Activated CD8-positive, alpha-beta memory T cell treated with anti-CD3 and anti-CD28 coated beads for 4 hours (primary cell): ENCODE results near the gene UQCR10.
"Not testable (repeated sequence)": the region's sequence is repeated elsewhere in the genome, so short reads cannot be mapped to it uniquely, and the experiment has no call there.

ENCODE experiments used
- DNase-seq, 2 donors: peaks; one replicate each; pipeline ENCODE4 v3.0.0-alpha.2; 2020; ENCODE audit warnings: low read depth in 2 of 2

UQCR10 gene

DNA sequence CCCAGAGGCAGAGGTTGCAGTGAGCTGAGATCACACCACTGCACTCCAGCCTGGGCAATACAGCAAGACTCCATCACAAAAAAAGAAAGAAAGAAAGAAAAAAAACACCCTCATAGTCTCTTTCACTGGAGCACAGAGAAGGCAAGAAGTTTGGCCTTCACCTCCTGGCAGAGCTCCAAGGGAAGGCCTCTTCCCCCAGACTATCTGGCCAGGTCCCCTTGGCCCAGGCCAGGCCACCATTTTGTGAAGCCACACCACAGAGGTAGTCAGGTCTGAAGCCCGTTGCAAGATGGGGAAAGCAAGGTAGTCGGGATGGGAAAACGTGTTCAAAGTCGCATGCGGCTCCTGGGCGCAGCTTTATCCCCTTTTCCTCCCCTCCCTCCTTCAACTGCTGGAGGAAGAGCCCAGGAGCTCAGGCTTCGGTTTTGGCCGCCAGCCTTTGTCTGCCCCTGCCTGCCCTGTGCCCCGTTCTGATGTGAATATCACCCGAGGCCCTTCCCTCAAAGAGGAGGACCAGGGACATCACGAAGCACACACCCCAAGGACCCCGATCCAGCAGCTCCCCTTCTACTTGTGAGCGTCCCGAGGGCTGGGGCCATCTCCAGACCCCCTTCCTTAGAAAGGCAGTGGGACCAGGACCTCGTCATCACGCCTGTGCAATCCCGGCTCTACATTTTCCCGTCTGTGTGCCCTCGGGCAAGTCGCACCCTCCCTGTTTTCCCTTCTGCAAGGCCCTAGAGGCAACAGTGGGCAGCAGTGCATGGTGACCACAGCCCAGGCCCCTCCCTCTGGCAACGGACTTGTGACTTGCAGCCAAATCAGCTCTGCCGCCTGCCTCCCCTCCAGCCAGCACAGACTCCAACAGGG is 29.7 kb upstream of the UQCR10 start:
- no peak for DNase-seq

DNA sequence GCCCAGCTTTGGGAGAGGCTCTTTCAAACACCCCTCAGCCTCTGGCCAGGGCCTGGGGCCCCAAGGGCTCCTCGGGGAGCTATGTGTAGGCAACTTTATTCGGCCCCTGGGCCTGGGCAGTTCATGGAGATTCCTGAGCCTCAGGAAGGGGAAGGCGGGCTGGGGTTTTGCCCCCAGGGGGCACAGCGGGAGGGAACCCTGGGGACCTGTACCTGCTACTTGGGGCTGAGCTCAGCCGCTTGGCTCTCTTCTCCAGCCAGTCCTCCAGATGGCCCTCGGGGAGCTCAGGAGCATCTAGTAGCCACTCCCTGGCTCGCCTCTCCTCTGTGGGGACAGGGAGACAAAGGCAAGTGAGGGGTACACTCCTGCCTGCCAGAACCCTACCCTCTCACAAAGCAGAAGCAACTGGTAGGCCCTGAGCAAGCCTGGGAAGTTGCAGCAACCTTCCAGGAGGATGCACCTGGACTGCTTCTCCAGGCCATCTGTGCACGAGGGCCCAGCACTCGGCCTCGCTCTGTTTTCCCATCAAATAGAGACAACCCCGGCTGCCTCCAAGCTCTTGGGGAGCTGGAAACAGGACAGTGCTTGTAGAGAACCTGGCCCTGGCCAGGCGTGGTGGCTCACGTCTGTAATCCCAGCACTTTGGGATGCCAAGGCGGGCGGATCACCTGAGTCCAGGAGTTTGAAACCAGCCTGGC is 28.9 kb upstream of the UQCR10 start:
- DNase-seq, result no peak

DNA sequence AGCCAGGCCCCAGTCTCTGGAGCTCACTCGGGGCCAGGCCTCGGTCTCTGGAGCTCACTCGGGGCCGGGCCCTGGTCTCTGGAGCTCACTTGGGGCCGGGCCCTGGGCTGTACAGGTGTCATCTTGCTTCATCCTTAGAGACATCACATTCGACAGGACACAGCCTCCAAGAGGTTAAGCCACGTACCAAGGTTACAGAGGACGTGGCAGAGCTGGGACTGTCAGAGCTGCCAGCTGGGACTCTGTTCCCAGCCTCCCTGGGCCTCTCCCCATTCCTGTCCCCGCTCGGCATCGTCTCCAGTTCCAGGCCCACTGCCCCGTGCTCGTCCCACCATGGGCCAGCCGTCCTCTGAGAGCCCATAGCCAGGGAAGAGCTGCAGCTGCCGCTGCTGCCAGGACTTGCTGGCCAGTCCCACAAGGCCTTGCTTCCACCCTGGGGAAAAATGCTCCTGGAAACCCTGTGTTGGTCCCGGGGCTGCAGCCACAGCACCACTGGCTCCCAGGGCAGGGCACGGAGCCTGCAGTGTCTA is 27.8 kb upstream of the UQCR10 start:
- no peak for DNase-seq

DNA sequence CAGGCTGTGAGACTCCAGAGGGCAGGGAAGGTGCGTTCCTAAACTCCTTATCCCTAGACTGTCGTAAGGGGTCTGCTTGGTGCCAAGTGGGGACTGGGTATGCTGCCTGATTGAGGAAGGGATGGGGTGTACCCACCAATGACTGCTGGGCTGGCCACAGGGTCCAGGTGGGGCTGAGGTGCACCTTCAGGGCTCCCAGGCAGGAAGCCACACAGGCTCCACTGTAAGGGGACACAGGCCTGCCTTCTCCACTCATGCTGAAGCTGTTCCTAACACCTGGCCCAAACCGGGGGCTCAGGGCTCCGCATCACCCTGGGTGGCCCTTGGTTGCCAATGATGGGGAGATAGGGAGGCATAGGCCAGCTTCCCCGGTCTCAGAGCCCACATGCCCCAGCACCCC is 27.0 kb upstream of the UQCR10 start:
- DNase-seq, result no peak

DNA sequence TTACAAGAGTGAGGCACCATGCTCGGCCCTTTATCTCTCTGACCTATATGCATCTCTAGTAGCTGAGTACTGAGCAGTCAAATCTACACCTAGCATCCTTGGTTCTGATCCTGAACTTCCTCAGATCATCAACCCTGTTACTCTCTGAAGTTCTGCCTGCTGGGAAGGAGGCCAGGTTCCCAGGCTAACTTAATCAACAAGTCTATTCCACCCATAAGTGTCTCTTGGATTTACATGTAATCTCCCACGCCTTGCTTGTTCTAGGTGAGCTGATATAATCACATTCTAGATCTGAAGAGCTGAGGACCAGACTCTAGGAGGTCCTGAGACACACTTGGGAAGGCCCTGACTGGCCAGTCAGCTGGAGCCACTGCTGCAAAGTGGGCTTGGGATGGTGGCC is 25.2 kb upstream of the UQCR10 start:
- no peak for DNase-seq

DNA sequence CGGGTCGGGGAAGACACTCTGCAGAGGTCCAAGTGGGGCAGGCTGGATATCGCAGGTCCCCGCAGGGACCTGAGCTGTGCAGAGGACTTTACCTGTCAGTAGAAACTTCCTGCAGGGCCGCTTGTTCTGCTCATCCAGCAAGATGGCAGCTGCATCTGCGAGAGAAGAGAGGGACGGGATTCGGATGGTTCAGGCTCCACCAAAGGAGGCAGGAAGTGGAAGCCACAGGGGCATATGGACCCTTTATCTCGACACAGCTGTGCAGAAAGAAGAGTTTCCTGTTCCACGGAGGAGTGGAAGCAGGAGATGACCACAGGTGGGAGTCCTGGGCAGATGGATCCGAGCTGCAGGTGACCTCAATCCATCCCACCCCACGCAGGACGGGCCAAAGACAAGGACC is 24.8 kb upstream of the UQCR10 start:
- DNase-seq, result no peak

DNA sequence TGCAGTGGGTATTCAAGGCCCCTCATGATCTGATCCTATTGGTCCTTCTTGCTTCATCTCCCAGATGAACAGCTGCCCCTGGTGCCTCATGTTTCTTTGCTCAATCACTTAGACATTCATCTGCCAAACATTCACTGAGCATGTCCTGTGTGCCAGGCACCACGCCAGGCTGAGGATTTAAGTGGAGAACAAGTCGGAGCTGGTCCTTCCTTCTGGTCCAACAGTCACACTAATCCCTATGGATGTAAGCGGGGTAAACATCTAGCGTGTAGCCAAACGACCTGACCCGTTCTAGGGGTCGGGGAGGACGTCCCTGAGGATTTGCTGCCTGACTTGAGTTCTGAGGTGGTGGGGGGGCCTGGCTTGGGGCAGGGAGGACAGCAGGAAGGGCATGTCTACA is 22.3 kb upstream of the UQCR10 start:
- no peak for DNase-seq

DNA sequence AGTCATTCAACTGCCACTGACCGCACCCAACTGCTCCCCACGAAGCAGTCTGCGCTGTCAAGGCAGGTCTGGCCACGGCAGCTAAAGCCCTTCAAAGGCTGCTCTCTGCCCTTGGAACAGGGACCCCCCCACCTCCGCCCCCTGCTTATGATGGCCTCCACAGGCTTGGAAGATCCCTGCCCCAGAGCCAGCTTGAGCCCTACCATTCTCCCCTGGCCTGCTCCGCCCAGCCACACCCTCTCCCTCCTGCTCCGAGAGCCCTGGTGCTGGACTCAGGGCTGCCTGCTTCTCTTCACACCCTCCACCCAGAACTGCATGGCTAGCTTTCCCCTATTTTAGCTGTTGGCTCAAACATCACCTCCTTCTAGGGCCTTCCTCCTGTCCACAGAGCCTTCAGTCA is 19.3 kb upstream of the UQCR10 start:
- DNase-seq, result no peak

DNA sequence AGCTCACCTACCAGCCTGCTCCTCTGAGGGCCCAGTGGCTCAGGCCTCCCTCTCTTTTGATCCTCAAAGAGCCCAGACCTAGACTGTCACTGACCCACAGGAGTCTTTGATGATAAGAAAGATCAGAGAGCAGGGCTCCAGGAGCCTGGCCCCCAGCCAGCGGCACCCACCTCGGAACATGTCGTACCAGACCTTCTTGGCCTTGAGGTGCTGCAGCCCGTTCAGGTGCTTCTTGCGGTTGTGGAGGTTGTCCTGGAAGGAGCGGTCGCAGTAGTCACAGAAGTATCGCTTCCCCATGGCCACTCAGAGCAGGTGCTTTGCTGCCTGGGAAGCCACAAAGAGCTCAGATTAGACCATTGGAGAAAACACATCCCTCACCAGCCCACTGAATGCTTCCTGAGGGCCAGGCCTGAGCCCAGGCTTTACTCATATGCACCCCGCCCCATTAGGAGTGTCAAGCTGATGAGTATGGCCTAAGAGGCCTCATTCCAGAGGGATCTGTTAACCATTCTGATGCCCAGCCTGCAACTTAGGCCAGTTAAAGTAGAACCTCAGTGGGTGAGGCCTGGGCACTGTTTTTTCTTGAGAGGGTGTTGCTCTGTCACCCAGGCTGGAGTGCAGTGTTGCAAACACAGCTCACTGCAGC is 18.8 kb upstream of the UQCR10 start:
- DNase-seq, result no peak

DNA sequence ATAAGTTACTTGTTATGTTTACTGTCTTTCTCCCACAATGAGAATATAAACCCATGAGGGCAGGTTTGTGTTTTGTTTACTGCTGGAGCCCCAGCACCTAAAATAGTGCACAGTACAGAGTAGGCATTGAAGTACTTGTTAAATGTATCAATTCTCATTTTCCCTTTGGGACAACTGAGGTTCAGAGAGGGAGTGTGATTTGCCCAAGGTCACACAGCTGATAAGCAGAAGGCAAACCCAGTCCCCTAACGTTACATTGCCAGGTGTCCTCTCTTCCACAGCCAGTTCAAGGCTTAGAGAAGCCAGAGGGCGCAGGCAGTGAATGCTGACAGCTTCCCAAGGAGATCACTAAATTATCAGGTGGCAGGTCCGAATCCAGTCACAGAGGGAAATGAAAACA is 17.1 kb upstream of the UQCR10 start:
- no peak for DNase-seq

DNA sequence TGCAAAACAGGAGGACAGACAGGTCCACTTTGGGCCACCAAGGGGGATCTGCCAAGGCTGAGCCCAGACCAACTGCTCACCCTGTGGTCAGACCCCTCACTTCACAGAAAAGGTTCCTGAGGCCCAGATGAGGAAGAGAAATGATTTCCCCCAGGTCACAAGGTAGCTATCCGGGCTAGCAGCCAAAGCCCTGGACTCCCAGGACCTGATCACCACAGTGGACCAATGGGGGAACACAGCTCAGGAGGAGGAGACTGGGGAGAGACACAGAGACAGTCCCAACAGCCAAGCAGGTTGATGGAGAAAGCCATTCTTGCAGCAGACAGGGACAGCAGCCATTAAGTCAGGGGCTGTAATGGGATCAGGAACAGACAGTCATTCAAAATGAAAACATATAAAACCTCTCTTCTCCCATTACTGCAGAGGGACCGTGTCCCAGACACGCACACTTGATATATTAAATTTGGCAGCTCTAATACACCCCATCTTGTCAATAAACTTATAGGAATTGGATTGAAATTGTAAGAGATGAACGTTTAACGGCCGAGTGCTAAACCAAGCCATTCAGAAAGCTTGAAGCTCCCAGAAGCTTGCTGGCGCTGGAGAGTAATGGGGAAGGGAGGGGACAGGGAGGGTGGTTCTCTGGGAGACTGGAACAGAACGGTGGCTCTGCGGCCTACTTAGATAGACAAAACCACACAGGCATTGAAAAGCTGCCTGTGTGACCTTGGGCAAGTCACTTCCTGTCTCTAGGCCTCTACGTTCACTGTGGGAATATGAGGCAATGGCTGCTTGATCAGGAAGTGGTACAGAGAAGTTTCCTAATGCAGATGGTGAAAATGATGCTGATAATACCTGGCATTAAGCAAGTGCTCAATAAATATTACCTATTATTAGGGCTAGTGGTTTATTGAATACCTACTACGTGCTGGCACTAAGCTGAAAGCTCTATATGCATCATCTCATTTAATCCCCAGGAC is 16.3 kb upstream of the UQCR10 start:
- no peak for DNase-seq

DNA sequence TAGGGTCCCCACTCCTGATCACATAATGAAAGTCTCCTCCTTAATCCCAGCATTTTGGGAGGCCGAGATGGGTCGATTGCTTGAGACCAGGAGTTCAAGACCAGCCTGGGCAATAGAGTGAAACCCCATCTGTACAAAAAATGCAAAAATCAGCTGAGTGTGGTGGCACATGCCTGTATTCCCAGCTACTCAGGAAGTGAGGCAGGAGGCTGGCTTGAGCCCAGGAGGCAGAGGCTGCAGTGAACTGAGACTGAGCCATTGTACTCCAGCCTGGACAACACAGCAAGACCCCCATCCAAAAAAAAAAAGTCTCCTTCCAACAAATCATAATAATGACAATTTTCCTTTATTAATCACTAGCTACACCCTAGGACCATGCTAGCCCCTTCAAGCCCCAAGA is 15.5 kb upstream of the UQCR10 start:
- DNase-seq, result no peak

DNA sequence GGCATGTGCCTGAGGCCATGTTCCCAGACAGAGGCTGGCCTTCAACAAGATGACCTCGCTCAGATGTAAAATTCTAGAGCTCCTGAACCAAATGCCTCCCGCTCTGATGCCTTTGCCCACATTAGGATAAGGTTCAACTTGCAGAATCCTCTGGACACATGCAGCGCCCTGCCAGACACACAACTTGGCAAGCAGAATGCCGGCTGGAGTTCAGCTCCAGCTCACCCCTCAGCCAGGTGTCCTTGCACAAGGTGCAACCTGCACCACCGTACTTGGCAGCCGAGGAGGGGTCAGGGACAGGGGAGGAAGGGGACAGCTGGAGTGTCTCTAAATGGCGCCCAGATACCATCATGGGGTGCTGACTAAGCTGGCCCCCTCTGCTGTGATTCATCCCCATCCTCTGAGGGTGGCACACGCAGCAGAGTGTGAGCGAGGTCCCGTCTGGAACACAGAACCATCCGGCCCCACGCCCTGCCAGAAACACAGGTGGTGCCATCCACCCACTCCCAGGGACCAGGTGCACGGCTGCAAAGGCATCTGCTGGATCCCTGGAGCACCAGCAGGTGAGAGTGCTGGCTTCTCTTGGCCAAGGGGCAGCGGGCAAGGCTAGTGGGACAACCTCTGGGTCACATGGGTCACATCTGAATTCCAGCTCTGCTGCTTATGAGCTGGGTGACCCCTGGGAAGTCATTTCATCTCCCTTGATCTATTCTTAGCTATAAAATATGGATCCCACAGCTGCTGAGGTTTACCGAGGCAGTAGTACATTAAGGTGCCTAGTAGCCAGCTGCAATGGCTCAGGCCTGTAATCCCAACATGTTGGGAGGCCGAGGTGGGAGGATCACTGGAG is 13.1 kb upstream of the UQCR10 start:
- DNase-seq, result no peak

DNA sequence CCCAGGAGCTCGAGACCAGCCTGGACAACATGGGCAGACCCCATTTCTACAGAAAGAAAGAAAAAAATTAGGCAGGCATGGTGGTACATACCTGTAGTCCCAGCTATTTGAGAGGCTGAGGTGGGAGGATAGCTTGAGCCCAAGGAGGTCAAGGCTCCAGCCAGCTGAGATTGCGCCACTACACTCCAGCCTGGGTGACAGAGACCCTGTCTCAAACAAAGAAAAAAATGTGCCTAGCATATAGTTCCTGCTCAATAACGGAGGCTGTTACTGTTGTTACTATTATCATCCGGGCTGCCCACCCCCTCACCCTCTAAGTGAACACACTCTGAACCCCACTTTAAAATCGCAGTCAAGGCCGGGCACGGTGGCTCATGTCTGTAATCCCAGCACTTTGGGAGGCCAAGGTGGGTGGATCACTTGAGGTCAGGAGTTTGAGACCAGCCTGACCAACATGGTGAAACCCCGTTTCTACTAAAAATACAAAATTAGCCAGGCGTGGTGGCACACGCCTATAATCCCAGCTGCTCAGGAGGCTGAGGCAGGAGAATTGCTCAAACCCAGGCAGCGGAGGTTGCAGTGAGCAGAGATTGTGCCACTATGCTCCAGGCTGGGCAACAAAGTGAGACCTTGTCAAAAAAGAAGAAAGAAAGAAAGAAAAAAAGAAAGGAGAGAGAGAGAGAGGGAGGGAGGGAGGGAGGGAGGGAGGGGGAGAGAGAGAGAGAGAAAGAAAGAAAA is 12.3 kb upstream of the UQCR10 start:
- DNase-seq, result not testable (repeated sequence)

DNA sequence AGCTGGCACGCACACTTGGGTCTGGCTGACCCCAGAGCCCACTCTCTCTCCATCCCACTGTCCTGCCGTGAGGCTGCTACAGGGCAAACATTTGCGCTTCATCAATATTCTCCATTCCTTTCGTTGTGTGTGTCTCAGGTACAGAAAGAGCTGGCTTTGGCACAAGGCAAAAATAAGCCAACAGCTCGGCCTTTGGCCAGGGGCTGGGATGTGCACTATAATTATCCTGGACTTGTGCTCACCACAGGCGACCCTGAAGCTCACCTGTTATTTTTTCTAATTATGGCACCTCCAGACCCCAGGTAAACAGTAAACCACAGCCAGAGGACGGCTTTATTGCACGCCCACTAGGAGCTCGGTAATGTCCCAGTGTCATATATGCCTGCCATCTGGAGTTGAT is 11.3 kb upstream of the UQCR10 start:
- no peak for DNase-seq

DNA sequence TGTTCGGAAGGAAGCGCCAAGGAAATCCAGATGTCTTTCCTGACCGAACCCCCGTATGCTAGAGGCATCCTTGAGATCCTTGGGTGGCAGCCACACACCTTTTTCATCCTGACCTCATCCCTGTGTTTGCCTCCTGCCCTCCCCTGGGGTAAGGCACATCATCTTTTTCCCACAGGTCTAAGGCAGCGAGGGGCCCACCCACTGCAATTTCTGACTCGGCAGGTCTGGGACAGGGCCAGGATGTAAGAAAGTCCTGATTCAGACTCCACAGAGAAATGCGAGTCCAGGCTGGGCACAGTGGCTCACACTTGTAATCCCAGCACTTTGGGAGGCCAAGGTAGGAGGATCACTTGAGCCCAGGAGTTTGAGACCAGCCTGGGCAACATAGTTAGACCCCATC is 10.8 kb upstream of the UQCR10 start:
- no peak for DNase-seq

DNA sequence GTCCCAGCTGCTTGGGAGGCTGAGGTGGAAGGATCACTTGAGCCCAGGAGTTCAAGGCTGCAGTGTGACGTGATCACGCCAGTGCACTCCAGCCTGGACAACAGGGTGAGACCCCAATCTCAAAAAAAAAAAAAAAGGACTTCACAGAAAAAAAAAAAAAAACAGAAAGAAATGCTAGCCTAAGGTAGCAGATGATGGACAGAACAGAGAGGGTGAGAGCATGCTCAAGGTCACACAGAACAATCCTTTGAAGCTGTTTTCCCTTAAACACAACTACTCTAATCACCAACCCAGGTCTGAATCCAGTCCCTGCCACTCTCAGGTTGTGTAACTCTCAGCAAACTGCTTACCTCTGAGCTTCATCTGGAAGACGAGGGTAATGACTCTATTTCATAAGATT is 10.1 kb upstream of the UQCR10 start:
- no peak for DNase-seq

DNA sequence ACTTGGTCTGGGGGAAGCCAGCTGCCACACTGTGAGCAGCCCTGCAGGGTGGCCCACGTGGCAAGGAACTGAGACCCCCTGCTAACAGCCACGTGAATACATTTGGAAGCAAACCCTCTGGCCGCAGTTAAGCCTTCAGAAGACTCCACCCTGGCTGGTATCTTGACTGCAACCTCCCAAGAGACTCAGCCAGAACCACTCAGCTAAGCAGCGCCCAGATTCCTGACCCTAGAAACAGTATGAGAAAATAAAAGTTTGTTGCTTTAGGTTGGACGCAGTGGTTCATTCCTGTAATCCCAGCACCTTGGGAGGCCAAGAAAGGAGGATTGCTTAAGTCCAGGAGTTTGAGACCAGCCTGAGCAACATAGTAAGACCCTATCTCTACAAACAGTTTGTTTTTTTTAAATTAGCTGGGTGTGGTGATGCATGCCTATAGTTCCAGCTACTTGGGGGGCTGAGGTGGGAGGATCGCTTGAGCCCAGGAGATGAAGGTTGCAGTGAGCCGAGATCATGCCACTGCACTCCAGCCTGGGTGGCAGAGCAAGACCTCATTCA is 9.0 kb upstream of the UQCR10 start:
- DNase-seq, result no peak

DNA sequence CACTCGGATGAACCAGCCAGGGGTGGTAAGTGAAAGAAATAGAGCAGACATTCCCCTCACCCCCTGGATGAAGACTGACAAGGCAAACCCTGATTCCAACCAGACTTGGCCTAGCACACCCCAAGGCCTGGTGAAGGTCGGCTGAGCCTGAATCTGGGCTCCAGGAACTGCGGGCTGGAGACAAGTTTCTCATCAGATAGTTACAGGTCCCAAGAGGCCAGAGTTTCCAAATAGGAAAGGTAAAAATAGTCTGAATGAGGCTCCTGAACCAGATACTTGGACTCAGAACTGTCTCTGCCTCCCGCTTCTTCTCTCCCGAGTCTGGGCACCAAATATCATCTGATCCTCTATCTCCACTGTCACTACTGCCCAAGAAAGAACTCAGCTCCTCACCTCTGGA is 8.2 kb upstream of the UQCR10 start:
- no peak for DNase-seq

DNA sequence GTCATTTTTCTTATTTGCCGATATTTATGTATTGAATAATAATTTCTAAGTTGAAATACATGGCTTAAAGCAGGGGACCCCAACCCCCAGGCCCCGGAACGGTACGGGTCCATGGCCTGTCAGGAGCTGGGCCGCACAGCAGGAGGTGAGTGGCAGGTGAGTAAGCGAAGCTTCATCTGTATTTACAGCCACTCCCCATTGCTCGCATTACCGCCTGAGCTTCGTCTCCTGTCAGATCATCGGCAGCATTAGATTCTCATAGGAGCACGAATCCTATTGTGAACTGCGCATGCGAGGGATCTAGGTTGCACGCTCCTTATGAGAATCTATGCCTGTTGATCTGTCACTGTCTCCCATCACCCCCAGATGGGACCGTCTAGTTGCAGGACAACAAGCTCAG is 4.9 kb upstream of the UQCR10 start:
- no peak for DNase-seq
